Renal cortical epithelial cell (primary cell): Measurements from ENCODE around the gene CCR3. TPM values are rescaled to one million over a fixed set of nuclear protein-coding genes. Genes with fewer than 3 reads are reported as not detected.

Experiments used
- DNase-seq: peaks from one replicate; pipeline ENCODE4 v3.0.0-alpha.2; 2011; ENCODE audit warnings: low read depth
- total RNA-seq: library from RNA; depleted of rRNA; stranded (reverse); fragments of >200 nt; gene quantifications from 2 replicates; pipeline ENCODE4 v1.2.3, GENCODE V29; 2014

Gene CCR3
- total RNA-seq, 1 donor from 2014 or later: not detected

- no peak for DNase-seq
Measured at GRCh38 chr3:46272028-46272451, 29.8 kb downstream of the CCR3 start.

DNA sequence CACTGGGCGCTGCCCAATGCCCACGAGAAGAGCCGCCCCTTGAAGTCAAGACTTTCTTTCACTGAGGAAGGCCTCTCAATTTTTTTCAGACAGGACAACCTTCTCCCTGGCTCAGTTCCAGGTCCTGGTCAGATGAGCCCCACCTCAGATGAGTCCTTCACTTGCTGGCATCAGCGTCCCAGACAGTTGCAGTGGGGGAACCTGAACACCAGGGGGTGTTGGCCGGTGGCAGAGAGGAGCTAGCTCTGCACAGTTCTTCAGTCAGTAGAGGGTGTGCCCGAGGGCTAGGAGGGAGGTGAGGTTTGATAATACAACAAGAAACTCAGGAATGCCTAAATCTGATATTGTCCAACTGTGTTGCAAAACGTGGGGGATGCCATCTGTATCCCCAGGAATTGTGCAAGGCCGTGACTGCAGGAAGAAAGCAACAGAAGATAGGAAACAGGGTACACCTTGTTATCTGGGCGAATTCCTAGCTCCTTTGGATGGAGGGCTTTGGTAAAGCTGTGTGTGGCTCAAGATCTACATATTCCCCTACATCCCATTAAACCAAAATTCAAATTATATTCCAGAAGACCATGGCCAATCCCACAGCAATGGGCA is 34.3 kb downstream of the CCR3 start:
- DNase-seq: no peak

DNA sequence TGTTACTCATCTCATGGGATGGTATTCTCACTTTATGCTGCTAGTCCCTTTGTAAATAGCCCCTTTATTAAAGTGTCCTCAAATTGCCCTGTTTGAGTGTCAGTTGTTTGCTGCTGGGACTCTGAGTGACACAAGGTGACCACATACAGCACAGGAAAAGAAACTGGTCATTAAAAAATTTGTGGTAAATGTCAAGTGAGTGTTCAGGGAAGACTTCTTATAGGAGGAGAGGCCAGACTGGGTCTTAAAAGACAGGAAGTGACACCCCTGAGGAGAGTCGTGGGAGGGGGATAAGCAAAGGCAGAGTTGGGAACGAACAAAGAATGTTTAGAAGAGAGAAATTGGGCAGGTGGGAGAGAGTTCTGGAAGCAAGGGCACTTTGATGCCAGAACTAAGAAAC is 35.2 kb downstream of the CCR3 start:
- DNase-seq: no peak

- no peak for DNase-seq
Measured at GRCh38 chr3:46278816-46279672, 36.8 kb downstream of the CCR3 start.

- DNase-seq: peak; percentile 74
Measured at GRCh38 chr3:46280105-46280797, 38.0 kb downstream of the CCR3 start.

GRCh38 chr3:46281551-46281950 is 39.3 kb downstream of the CCR3 start:
- DNase-seq: no peak

- no peak for DNase-seq
Measured at GRCh38 chr3:46282041-46282440, 39.8 kb downstream of the CCR3 start.

DNA sequence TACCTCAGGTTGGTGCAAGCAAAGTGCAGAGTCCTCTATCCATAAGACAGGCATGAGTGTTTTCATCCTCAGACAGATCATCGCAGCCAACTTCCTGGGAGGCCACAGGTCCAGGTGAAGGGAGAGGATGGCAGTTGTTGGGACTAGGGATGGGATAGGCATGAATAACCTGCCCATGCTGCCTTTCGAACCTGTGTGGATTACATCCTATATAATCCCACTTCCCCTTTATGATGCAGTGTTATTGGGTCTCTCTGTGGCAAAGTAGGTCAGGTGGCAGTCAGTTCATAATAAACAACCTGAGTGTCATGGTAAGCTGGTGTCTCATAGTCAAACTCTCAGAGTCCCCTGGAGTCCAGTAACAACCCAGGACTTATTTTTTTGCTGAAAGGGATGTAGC is 40.4 kb downstream of the CCR3 start:
- no peak for DNase-seq

DNA sequence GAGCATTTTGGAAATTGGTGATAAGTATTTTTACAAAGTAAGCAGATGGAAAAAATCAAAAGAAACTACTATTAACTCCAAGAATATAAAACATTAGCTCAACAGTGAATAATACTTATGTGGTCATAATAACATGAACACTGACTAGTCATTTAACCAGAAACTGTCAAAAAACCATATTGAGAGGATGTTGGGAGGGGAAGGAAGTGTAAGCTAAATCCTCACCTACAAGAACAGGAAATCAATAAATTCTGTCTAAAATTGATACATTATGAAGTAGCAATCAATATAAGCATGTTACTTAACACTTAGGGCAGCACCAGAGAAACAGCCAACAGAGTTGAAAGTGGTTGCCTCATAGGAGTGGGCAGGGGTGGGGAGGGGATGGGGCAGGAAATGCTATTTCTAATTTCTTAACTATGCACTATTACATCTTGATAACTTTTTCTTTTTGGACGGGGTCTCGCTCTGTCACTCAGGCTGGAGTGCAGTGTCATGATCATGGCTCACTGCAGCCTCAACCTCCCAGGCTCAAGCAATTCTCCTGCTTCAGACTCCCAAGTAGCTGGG is 41.7 kb downstream of the CCR3 start:
- no peak for DNase-seq

- DNase-seq: no peak
Measured at GRCh38 chr3:46284981-46285683, 42.9 kb downstream of the CCR3 start.

DNA sequence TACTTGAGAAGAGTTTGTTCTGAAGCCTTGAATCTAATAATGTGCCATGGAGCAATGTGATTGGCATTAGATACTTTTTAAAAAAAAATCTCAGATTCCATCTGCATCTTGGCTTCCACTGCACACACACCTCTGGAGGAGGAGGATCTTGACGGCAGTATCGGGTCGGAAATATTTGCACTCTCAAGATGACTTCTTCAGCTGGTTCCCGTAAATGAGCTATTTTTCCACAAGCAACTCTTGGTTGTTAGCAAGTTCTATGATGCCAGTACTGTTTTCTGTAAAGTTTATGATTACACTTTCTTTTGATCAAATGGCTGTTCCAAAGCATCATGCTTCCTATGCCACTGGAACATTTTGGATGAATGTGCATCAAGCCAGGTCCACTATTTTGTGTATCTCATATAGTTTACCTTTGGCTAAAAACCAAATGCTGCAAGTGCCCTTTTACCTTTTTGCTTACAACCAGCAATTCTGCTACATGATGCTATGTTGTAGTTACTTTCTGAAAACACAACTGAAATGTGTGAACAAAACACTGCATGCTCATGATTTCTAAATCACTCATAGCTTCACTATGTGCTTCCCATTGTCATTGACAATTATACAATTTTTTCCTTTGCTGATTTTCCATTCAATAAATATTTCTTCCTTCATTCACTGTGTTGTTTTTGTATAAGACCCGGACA is 43.8 kb downstream of the CCR3 start:
- DNase-seq: no peak

DNA sequence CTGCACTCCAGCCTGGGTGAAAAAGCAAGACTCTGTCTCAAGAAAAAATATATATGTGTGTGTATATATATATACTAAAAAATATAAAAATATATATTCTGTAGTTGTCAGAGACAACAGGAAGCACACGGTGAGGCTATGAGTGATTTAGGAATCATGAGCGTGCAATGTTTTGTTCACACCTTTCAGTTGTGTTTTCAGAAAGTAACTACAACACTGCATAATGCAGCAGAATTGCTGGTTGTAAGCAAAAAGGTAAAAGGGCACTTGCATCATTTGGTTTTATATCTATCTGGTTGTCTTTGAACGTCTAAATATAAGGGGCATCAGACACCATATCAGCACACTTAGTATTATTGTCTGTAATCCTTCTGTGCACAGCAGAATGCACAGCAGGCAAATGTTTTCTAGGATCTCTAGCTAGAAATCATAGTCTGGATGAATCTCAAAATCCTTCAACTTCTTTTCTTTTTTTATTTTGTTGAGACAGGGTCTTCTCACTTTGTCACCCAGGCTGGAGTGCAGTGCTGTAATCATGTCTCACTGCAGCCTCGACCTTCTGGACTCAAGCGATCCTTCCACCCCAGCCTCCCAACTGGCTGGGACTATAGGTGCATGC is 44.8 kb downstream of the CCR3 start:
- DNase-seq: no peak

DNA sequence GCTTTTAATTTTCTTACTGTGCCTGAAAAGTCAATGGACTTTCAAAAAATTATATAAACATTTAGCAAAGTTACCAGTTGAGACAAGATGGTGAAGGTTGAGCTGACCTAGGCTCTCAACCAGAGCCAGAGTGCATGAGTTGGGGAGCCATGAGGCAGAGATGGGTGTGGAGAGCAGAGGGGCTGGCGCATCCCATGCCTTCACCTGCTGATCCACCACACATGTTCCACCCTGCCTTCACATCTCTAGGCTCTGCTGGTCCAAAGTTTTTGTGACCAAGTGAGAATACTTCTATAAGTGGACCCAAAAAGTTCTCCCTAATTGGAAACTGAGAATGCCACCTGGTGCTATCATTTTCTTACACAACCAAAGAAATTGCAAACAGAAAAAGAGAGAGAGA is 47.3 kb downstream of the CCR3 start:
- DNase-seq: no peak

DNA sequence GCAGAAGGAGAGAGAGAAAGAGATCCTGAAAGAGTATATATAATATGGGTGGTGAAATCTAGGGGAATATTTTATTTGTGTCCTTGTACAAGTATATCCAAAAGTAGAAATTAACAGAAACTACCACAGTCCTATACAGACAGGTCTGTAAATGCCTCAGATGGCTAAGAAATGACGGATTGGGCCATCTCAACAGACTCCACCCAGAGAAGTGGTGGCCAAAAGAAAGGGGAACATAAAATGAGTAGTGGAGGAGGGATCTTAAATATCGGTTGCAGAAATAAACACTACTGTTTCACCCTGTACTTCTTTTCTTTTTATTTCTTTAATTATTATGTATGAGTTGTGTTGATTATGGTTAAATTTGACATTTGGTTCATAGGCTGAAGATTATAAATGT is 47.7 kb downstream of the CCR3 start:
- no peak for DNase-seq

- no peak for DNase-seq
Measured at GRCh38 chr3:46291046-46291445, 48.8 kb downstream of the CCR3 start.

DNA sequence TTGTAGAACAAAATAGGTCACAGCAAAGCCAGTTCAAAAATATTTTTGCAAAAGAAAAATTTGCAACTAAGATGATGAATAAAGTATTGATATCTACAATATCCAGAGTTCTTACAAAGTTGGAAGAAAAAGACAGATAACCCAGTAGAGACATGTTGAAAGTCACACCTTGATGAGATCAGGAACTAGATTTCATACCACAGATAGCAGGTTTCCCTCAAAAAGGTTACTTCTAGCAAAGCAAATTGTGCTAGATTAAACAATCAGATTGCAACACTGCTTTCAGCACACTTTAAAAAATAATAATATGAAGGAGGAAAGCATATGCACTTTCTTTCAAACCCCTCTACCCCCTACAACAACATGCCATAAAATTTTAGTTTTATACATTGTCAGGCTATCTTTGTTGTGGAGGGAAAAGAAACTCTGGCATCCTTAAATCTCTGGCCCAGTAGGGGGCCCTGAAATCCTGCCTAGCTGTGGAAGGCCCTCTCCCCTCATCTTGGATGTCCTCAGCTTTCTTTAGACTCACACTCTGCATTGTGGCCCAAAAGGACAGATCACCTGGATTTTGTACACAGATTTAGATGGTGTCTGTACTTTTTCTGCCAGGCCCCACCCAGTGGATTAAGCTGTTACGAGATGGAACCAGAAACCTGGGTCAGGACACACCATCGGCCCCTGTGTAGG is 50.9 kb downstream of the CCR3 start:
- no peak for DNase-seq

- DNase-seq: no peak
Measured at GRCh38 chr3:46293991-46294833, 52.0 kb downstream of the CCR3 start.

GRCh38 chr3:46296826-46297225 is 54.6 kb downstream of the CCR3 start:
- DNase-seq: no peak
